Neural progenitor cell (in vitro differentiated cells): ENCODE measurements around the gene FRS3. TPM values are rescaled to one million over a fixed set of nuclear protein-coding genes. Genes with fewer than 3 reads are reported as not detected.

Experiments used
- DNase-seq: peaks from one replicate; pipeline ENCODE4 v3.0.0-alpha.2; 2016; ENCODE audit warnings: low spot score
- H2AFZ ChIP-seq: fragments of 200-600 bp; sonication (generic); replicated peaks from 2 replicates; pipeline ENCODE4 v1.6.1; 2016; ENCODE audit warnings: antibody characterized with exemption
- H3F3A ChIP-seq: fragments of 200-600 bp; sonication (generic); 2 replicates; pipeline ENCODE4 v1.6.1; 2016; ENCODE audit warnings: antibody characterized with exemption, low read depth
- H3K27ac ChIP-seq: fragments of 200-600 bp; sonication (generic); 2 replicates; pipeline ENCODE4 v1.5.1; 2016; ENCODE audit warnings: mild to moderate bottlenecking
- H3K27me3 ChIP-seq: fragments of 200-600 bp; sonication (generic); 2 replicates; pipeline ENCODE4 v1.6.1; 2016; ENCODE audit warnings: mild to moderate bottlenecking, moderate library complexity
- H3K36me3 ChIP-seq: fragments of 200-600 bp; sonication (generic); 2 replicates; pipeline ENCODE4 v1.5.1; 2016
- H3K4me1 ChIP-seq: fragments of 200-600 bp; sonication (generic); 2 replicates; pipeline ENCODE4 v1.6.1; 2016; ENCODE audit warnings: mixed run types
- H3K4me2 ChIP-seq: fragments of 200-600 bp; sonication (generic); 2 replicates; pipeline ENCODE4 v1.6.1; 2016
- H3K4me3 ChIP-seq: fragments of 200-600 bp; sonication (generic); 2 replicates; pipeline ENCODE4 v1.5.1; 2016
- H3K79me2 ChIP-seq: fragments of 200-600 bp; sonication (generic); 2 replicates; pipeline ENCODE4 v1.6.1; 2016; ENCODE audit warnings: low read depth
- H3K9ac ChIP-seq: fragments of 200-600 bp; sonication (generic); 2 replicates; pipeline ENCODE4 v1.6.1; 2016
- H3K9me3 ChIP-seq: fragments of 200-600 bp; sonication (generic); 2 replicates; pipeline ENCODE4 v1.5.1; 2016; ENCODE audit warnings: low read depth
- H4K20me1 ChIP-seq: fragments of 200-600 bp; sonication (generic); 2 replicates; pipeline ENCODE4 v1.6.1; 2016; ENCODE audit warnings: low read depth
- H3K27ac Mint-ChIP-seq: 3 replicates; pipeline ENCODE4 v1.8.0; 2021; ENCODE audit warnings: mixed read lengths
- H3K27me3 Mint-ChIP-seq: 2 replicates; pipeline ENCODE4 v1.8.0; 2022; ENCODE audit warnings: low read depth, mild to moderate bottlenecking, inconsistent platforms, moderate library complexity, mixed read lengths; ENCODE audit not compliant: insufficient read depth
- H3K36me3 Mint-ChIP-seq: 3 replicates; pipeline ENCODE4 v1.8.0; 2021; ENCODE audit warnings: mixed read lengths
- H3K4me1 Mint-ChIP-seq: 3 replicates; pipeline ENCODE4 v1.8.0; 2021; ENCODE audit warnings: mixed read lengths
- H3K4me3 Mint-ChIP-seq: 3 replicates; pipeline ENCODE4 v1.8.0; 2021; ENCODE audit warnings: mild to moderate bottlenecking, moderate library complexity, mixed read lengths
- H3K9me3 Mint-ChIP-seq: 3 replicates; pipeline ENCODE4 v1.8.0; 2020; ENCODE audit warnings: mixed read lengths
- CTCF ChIP-seq: fragments of 200-600 bp; sonication (generic); IDR thresholded peaks from 2 replicates; pipeline ENCODE4 v1.5.1; 2017; ENCODE audit warnings: antibody characterized with exemption, mild to moderate bottlenecking
- EZH2 ChIP-seq: fragments of 200-600 bp; sonication (generic); IDR thresholded peaks from 2 replicates; pipeline ENCODE4 v1.6.1; 2017; ENCODE audit warnings: antibody characterized with exemption, mild to moderate bottlenecking, moderate library complexity
- EZH2phosphoT487 ChIP-seq: fragments of 200-600 bp; sonication (generic); IDR thresholded peaks from 2 replicates; pipeline ENCODE4 v1.6.1; 2017; ENCODE audit warnings: antibody characterized with exemption
- total RNA-seq: library from RNA; depleted of rRNA; stranded (reverse); fragments of >200 nt; gene quantifications from 2 replicates; pipeline ENCODE4 v1.2.3, GENCODE V29; 2015; ENCODE audit warnings: low replicate concordance

Gene FRS3
- total RNA-seq, 1 donor from 2014 or later: 1.9 TPM

- H3K27ac Mint-ChIP-seq: no peak overlapping the region
- no peaks in the 10 kb centered on the region for H3K36me3 ChIP-seq
- H3K4me1 ChIP-seq: peaks cover 9% of the 10 kb centered on the region
- DNase-seq: no peak
- no peaks in the 10 kb centered on the region for H3K36me3 Mint-ChIP-seq
- H3K27me3 ChIP-seq: peaks cover 13% of the 10 kb centered on the region
- no peaks in the 10 kb centered on the region for H3K9me3 Mint-ChIP-seq
- no peak overlapping the region for H3K27ac ChIP-seq
- no peak overlapping the region for H2AFZ ChIP-seq
- H3K27me3 Mint-ChIP-seq: peaks cover 6% of the 10 kb centered on the region
- H3K4me1 Mint-ChIP-seq: peaks cover 8% of the 10 kb centered on the region
- no peak overlapping the region for H3K4me2 ChIP-seq
- peaks cover 14% of the 10 kb centered on the region for H3F3A ChIP-seq
- H3K9me3 ChIP-seq: no peaks in the 10 kb centered on the region
- H3K79me2 ChIP-seq: no peaks in the 10 kb centered on the region
- no peak overlapping the region for H3K4me3 Mint-ChIP-seq
- TF ChIP-seq EZH2phosphoT487 (no peak), EZH2 (no peak), CTCF (no peak)
- no peak overlapping the region for H3K9ac ChIP-seq
- H4K20me1 ChIP-seq: peaks cover 3% of the 10 kb centered on the region
- H3K4me3 ChIP-seq: no peak overlapping the region
These were observed 51.4 kb downstream of the FRS3 start for GRCh38 chr6:41728073-41728936.

GRCh38 chr6:41727705-41728072 lies 52.0 kb downstream of the FRS3 start:
- no peak overlapping the region for H3K4me3 Mint-ChIP-seq
- peaks cover 4% of the 10 kb centered on the region for H3K27me3 Mint-ChIP-seq
- H3K9me3 Mint-ChIP-seq: no peaks in the 10 kb centered on the region
- no peak for DNase-seq
- H4K20me1 ChIP-seq: no peaks in the 10 kb centered on the region
- TF ChIP-seq EZH2 (no peak), CTCF (no peak), EZH2phosphoT487 (no peak)
- no peak overlapping the region for H3K9ac ChIP-seq
- no peak overlapping the region for H2AFZ ChIP-seq
- no peaks in the 10 kb centered on the region for H3K9me3 ChIP-seq
- peaks cover 7% of the 10 kb centered on the region for H3F3A ChIP-seq
- H3K4me2 ChIP-seq: no peak overlapping the region
- H3K36me3 Mint-ChIP-seq: no peaks in the 10 kb centered on the region
- H3K79me2 ChIP-seq: no peaks in the 10 kb centered on the region
- H3K36me3 ChIP-seq: no peaks in the 10 kb centered on the region
- H3K4me1 Mint-ChIP-seq: peaks cover 6% of the 10 kb centered on the region
- no peak overlapping the region for H3K27ac Mint-ChIP-seq
- H3K4me3 ChIP-seq: no peak overlapping the region
- H3K27ac ChIP-seq: no peak overlapping the region
- peaks cover 7% of the 10 kb centered on the region for H3K27me3 ChIP-seq
- H3K4me1 ChIP-seq: peaks cover 3% of the 10 kb centered on the region

- Histone ChIP-seq H3K36me3 (no peaks in the 10 kb centered on the region), H3K27me3 (no peaks in the 10 kb centered on the region), H3K4me2 (no peak overlapping the region), H3K79me2 (no peaks in the 10 kb centered on the region), H3K27ac (no peak overlapping the region), H3K4me3 (no peak overlapping the region), H3F3A (no peaks in the 10 kb centered on the region), H4K20me1 (no peaks in the 10 kb centered on the region), H3K9me3 (no peaks in the 10 kb centered on the region), H2AFZ (no peak overlapping the region), H3K9ac (no peak overlapping the region), H3K4me1 (no peaks in the 10 kb centered on the region)
- Mint-ChIP-seq H3K4me3 (no peak overlapping the region), H3K27me3 (peaks cover 2% of the 10 kb centered on the region), H3K4me1 (peaks cover 3% of the 10 kb centered on the region), H3K36me3 (no peaks in the 10 kb centered on the region), H3K27ac (no peak overlapping the region), H3K9me3 (no peaks in the 10 kb centered on the region)
- DNase-seq: no peak
- TF ChIP-seq CTCF: no peak
- TF ChIP-seq EZH2: no peak
- no peak for TF ChIP-seq EZH2phosphoT487
These were observed 52.8 kb downstream of the FRS3 start for GRCh38 chr6:41726876-41727275.
